Pancreas (tissue), 10 donors: ENCODE results near the gene PIRT. TPM values are rescaled to one million over a fixed set of nuclear protein-coding genes. Genes with fewer than 3 reads are reported as not detected.
"Not testable (repeated sequence)": the region's sequence is repeated elsewhere in the genome, so short reads cannot be mapped to it uniquely, and the experiment has no call there.

Experiments used
- ATAC-seq, 4 donors: fragments of 200-7000 bp; cut with Tn5 transposase; one replicate each; pipeline versions ENCODE4 v1.8.0 to v1.9.1; 2020; ENCODE audit warnings: mild to moderate bottlenecking in 4 of 4, moderate library complexity in 4 of 4
- DNase-seq, 6 donors: peaks; one replicate each; pipeline ENCODE4 v3.0.0-alpha.2; 2020
- FAIRE-seq: peaks from 2 replicates; lab custom pipeline; 2012; peaks lifted over from hg19 to GRCh38; lab: Jason Lieb, UNC
- H3K27ac ChIP-seq, 4 donors: fragments of 200-600 bp; sonication (generic); 1 replicate in 3 of 4; 2 replicates in 1 of 4; pipeline versions ENCODE4 v1.5.0 to v1.8.0; 2020
- H3K27me3 ChIP-seq, 4 donors: fragments of 200-600 bp; one replicate each; pipeline ENCODE4 v1.8.0; 2021
- H3K36me3 ChIP-seq, 3 donors: fragments of 200-600 bp; sonication (generic) in 1 of 3; one replicate each; pipeline versions ENCODE4 v1.5.0 to v1.8.0; 2020 to 2021
- H3K4me1 ChIP-seq, 3 donors: fragments of 200-600 bp; one replicate each; pipeline ENCODE4 v1.8.0; 2021
- H3K4me3 ChIP-seq, 4 donors: fragments of 200-600 bp; sonication (generic) in 2 of 4; one replicate each; pipeline versions ENCODE4 v1.5.0 to v1.8.0; 2020 to 2021
- H3K9me3 ChIP-seq, 4 donors: fragments of 200-600 bp; one replicate each; pipeline ENCODE4 v1.8.0; 2021
- CTCF ChIP-seq, 4 donors: fragments of 200-600 bp; sonication (generic) in 3 of 4; IDR thresholded peaks; one replicate each; pipeline versions ENCODE4 v1.5.0 to v1.8.0; 2021; ENCODE audit warnings: antibody characterized with exemption in 4 of 4
- WGBS, 2 donors: extraction: QIAGEN DNeasy Blood & Tissue Kit; methylation state at CpG; one replicate each; pipeline ENCODE4 v1.1.7; 2013; 5-methylcytosine and 5-hydroxymethylcytosine counted together
- intact Hi-C, 3 donors: fragments of 100-400 bp; cut with DNase I; formaldehyde crosslinking; loops; one replicate each; pipeline versions ENCODE4 v1.11.1 to v1.14.2; 2022
- polyA plus RNA-seq, 2 donors: library from polyadenylated mRNA; stranded (reverse); fragments of 200-250 nt; gene quantifications; one replicate each; pipeline ENCODE4 v1.2.3, GENCODE V29; 2013
- total RNA-seq, 6 donors: library from RNA; stranded (reverse); fragmentation: NEBNext Ultra II Directional in 4 of 6; extraction: Animal tissue kit (Norgen Biotek cat#: 25700) in 4 of 6; gene quantifications; one replicate each; pipeline versions ENCODE4 v1.2.1 to v1.2.4, GENCODE V29; 2021 to 2023
- donor health status: healthy with polysubstance abuse.
- donor health status: DM: no; HTN: no; CAD: no; lungs with moderate emphysema.
- donor health status: DM: no; HTN: no; CAD: no.
- donor health status: control.
- donor health status: control.
- donor health status: Bipolar disorder and iron deficiency.
- donor health status: DM: yes; HTN: yes; CAD: no.
- donor health status: DM: no; HTN: no; CAD: no.
- donor health status: DM: no; HTN: no; CAD: no.
- donor health status: DM: yes; HTN: yes; CAD: no.

PIRT gene
- total and polyA plus RNA-seq, 8 donors = 0.03 to 0.28 (median 0.05) TPM; not detected in 3

GRCh38 chr17:10857976-10858375 lies 20.1 kb upstream of the PIRT start:
- H3K4me1 ChIP-seq = no peaks in the 10 kb centered on the region
- no peak for FAIRE-seq
- WGBS, 2 donors = 48 to 49% methylated on average over 4 of the region's 4 CpGs

DNA sequence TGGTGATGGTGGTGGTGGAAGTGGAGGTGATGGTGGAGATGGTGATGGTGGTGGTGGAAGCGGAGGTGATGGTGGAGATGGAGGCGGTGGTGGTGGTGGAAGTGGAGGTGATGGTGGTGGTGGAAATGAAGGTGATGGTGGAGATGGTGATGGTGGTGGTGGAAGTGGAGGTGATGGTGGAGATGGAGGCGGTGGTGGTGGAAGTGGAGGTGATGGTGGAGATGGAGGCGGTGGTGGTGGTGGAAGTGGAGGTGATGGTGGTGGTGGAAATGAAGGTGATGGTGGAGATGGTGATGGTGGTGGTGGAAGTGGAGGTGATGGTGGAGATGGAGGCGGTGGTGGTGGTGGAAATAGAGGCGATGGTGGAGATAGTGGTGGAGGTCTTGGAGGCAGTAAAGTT lies 8.7 kb upstream of the PIRT start:
- not testable (repeated sequence) for H3K4me1 ChIP-seq, ATAC-seq, H3K27me3 ChIP-seq, DNase-seq, H3K4me3 ChIP-seq, H3K36me3 ChIP-seq, FAIRE-seq, H3K9me3 ChIP-seq, H3K27ac ChIP-seq
- WGBS, 2 donors = 92 to 94% methylated on average over 5 to 6 of the region's 6 CpGs
- intact Hi-C loops = loop anchor here in 2 of 3 donors (5.0 to 10.0 kb wide), 3 partner anchors 94 to 192 kb away; partner anchors contain the start of gene MYH3 (in 1 of the 2)

More at GRCh38 chr17:10857976-10858375, 20.1 kb upstream of the PIRT start:
- intact Hi-C loops = no loop called here
- Histone ChIP-seq H3K36me3 (no peaks in the 10 kb centered on the region), H3K9me3 (no peaks in the 10 kb centered on the region), H3K27me3 (no peaks in the 10 kb centered on the region), H3K27ac (no peak overlapping the region), H3K4me3 (no peak overlapping the region)
- TF ChIP-seq CTCF (IDR thresholded peaks at IDR 0.05) = no peak
- DNase-seq (no peak), ATAC-seq (no peak)

- Histone ChIP-seq H3K9me3 (no peaks in the 10 kb centered on the region), H3K4me1 (no peaks in the 10 kb centered on the region), H3K27ac (no peak overlapping the region), H3K36me3 (no peaks in the 10 kb centered on the region), H3K4me3 (peak overlapping the region in 1 of 4 donors; percentile 60), H3K27me3 (no peaks in the 10 kb centered on the region)
- WGBS, 2 donors = 19% methylated on average over 6 of the region's 6 CpGs
- DNase-seq (no peak), ATAC-seq (no peak), FAIRE-seq (peak; percentile 84)
- intact Hi-C loops = loop anchor here in 2 of 3 donors (5.0 to 10.0 kb wide), 3 partner anchors 93 to 191 kb away; partner anchors contain the start of gene MYH3 (in 1 of the 2)
- TF ChIP-seq CTCF (IDR thresholded peaks at IDR 0.05) = no peak
Measured at GRCh38 chr17:10845388-10845751, 7.5 kb upstream of the PIRT start.

GRCh38 chr17:10844621-10845387 lies 6.9 kb upstream of the PIRT start:
- no peak for FAIRE-seq
- WGBS, 2 donors = 10% methylated on average over 28 of the region's 28 CpGs
- Histone ChIP-seq H3K36me3 (no peaks in the 10 kb centered on the region), H3K27ac (no peak overlapping the region), H3K4me3 (peak overlapping the region in 2 of 4 donors; percentile 40 to 60), H3K9me3 (no peaks in the 10 kb centered on the region), H3K4me1 (no peaks in the 10 kb centered on the region), H3K27me3 (no peaks in the 10 kb centered on the region)
- peak; percentile 95 to 100 (median 97) for ATAC-seq
- intact Hi-C loops = loop anchor here in 2 of 3 donors (5.0 to 10.0 kb wide), 3 partner anchors 93 to 190 kb away; partner anchors contain the start of gene MYH3 (in 1 of the 2)
- DNase-seq = peak; percentile 55 to 89 (median 74)
- peak; percentile 82 to 93 (median 89) for TF ChIP-seq CTCF (IDR thresholded peaks at IDR 0.05)

DNA sequence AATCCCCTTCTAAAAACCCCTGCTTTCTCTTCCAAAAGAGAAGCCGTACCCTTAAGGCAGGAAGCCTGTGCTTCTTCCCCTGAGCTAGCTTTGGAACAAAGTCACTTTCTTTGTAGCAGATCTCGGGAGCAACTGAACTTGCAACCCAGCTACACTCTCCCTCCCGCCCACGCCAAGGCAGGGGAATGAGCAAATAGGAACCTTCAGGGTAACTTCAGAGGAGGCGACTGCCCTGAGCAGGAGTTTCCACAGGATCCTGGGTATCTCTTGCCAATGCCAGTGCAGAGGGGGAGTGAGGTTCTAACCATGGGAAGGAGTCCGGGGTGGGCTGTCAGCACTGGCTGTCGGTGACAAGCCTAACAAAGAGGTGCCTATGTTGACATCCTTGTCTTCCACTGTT lies 5.9 kb upstream of the PIRT start:
- DNase-seq (no peak), ATAC-seq (peak in 3 of 4 donors; percentile 6 to 54 (median 26)), FAIRE-seq (no peak)
- no peak for TF ChIP-seq CTCF (IDR thresholded peaks at IDR 0.05)
- Histone ChIP-seq H3K9me3 (no peaks in the 10 kb centered on the region), H3K4me3 (no peak overlapping the region), H3K36me3 (no peaks in the 10 kb centered on the region), H3K4me1 (no peaks in the 10 kb centered on the region), H3K27ac (no peak overlapping the region), H3K27me3 (no peaks in the 10 kb centered on the region)
- WGBS, 2 donors = 57 to 65% methylated on average over 7 of the region's 7 CpGs
- intact Hi-C loops = loop anchor here in 1 of 3 donors (10.0 kb wide), 1 partner anchor 189 kb away; the partner anchor contains the start of gene MYH3
